ENCODE results near the gene TRIOBP.

TRIOBP gene

GRCh38 chr22:37731804-37732471 is 35.1 kb downstream of the TRIOBP start:
- in situ Hi-C loops (cut with MboI; ENCODE audit: low sequenced_read_pairs, unreplicated experiment), result no loop called here
- peak; percentile 19 for TF ChIP-seq CTCF (IDR thresholded peaks at IDR 0.05; ENCODE audit: borderline replicate concordance, control extremely low read depth, extremely low read depth, insufficient read depth, missing control alignments)
- no peak for DNase-seq (ENCODE audit: low spot score)

- DNase-seq (ENCODE audit: low spot score), result no peak
- no peak for TF ChIP-seq CTCF (IDR thresholded peaks at IDR 0.05; ENCODE audit: borderline replicate concordance, control extremely low read depth, extremely low read depth, insufficient read depth, missing control alignments)
- in situ Hi-C loops (cut with MboI; ENCODE audit: low sequenced_read_pairs, unreplicated experiment), result no loop called here
Measured at GRCh38 chr22:37732699-37733607, 36.1 kb downstream of the TRIOBP start.

- TF ChIP-seq CTCF (IDR thresholded peaks at IDR 0.05; ENCODE audit: borderline replicate concordance, control extremely low read depth, extremely low read depth, insufficient read depth, missing control alignments), result no peak
- DNase-seq (ENCODE audit: low spot score), result no peak
- in situ Hi-C loops (cut with MboI; ENCODE audit: low sequenced_read_pairs, unreplicated experiment), result no loop called here
Measured at GRCh38 chr22:37733625-37734401, 37.0 kb downstream of the TRIOBP start.

GRCh38 chr22:37734402-37734700 is 37.5 kb downstream of the TRIOBP start:
- no peak for TF ChIP-seq CTCF (IDR thresholded peaks at IDR 0.05; ENCODE audit: borderline replicate concordance, control extremely low read depth, extremely low read depth, insufficient read depth, missing control alignments)
- no peak for DNase-seq (ENCODE audit: low spot score)
- in situ Hi-C loops (cut with MboI; ENCODE audit: low sequenced_read_pairs, unreplicated experiment), result no loop called here

GRCh38 chr22:37734964-37735451 is 38.2 kb downstream of the TRIOBP start:
- DNase-seq (ENCODE audit: low spot score), result no peak
- in situ Hi-C loops (cut with MboI; ENCODE audit: low sequenced_read_pairs, unreplicated experiment), result no loop called here
- no peak for TF ChIP-seq CTCF (IDR thresholded peaks at IDR 0.05; ENCODE audit: borderline replicate concordance, control extremely low read depth, extremely low read depth, insufficient read depth, missing control alignments)

- in situ Hi-C loops (cut with MboI; ENCODE audit: low sequenced_read_pairs, unreplicated experiment), result no loop called here
- no peak for DNase-seq (ENCODE audit: low spot score)
- TF ChIP-seq CTCF (IDR thresholded peaks at IDR 0.05; ENCODE audit: borderline replicate concordance, control extremely low read depth, extremely low read depth, insufficient read depth, missing control alignments), result no peak
Measured at GRCh38 chr22:37739035-37739434, 42.2 kb downstream of the TRIOBP start.
